Inferior parietal cortex (tissue), 1 donor: Measurements from ENCODE around the gene ATP11A.
A peak's percentile ranks its signal among the peaks of the same experiment; 100 is the strongest.

Experiments
- DNase-seq: peaks from one replicate; pipeline ENCODE4 v3.0.0-alpha.2; 2016; ENCODE audit errors: extremely low spot score

The ATP11A gene

GRCh38 chr13:112709825-112710783 is 20.3 kb downstream of the ATP11A start:
- DNase-seq: no peak

GRCh38 chr13:112710855-112711527 is 21.2 kb downstream of the ATP11A start:
- no peak for DNase-seq

GRCh38 chr13:112711528-112712265 is 21.9 kb downstream of the ATP11A start:
- DNase-seq: peak; percentile 47

GRCh38 chr13:112712451-112713207 is 22.8 kb downstream of the ATP11A start:
- no peak for DNase-seq

GRCh38 chr13:112713517-112714253 is 23.8 kb downstream of the ATP11A start:
- no peak for DNase-seq

GRCh38 chr13:112714376-112715174 is 24.7 kb downstream of the ATP11A start:
- DNase-seq: no peak

- no peak for DNase-seq
Observed at GRCh38 chr13:112715210-112715609, 25.4 kb downstream of the ATP11A start.

- DNase-seq: no peak
Observed at GRCh38 chr13:112715715-112716460, 26.1 kb downstream of the ATP11A start.

- no peak for DNase-seq
Observed at GRCh38 chr13:112716461-112716820, 26.6 kb downstream of the ATP11A start.

- DNase-seq: no peak
Observed at GRCh38 chr13:112716841-112717520, 27.1 kb downstream of the ATP11A start.

GRCh38 chr13:112718318-112718717 is 28.5 kb downstream of the ATP11A start:
- no peak for DNase-seq

GRCh38 chr13:112719016-112719415 is 29.2 kb downstream of the ATP11A start:
- DNase-seq: no peak

GRCh38 chr13:112719556-112719955 is 29.7 kb downstream of the ATP11A start:
- DNase-seq: no peak

- DNase-seq: no peak
Observed at GRCh38 chr13:112720251-112720650, 30.4 kb downstream of the ATP11A start.

GRCh38 chr13:112720814-112721197 is 31.0 kb downstream of the ATP11A start:
- DNase-seq: no peak

GRCh38 chr13:112721198-112722104 is 31.6 kb downstream of the ATP11A start:
- no peak for DNase-seq

GRCh38 chr13:112722433-112723263 is 32.8 kb downstream of the ATP11A start:
- no peak for DNase-seq
